Thyroid gland (tissue), 4 donors: ENCODE measurements around the gene SNRPB2.

ENCODE experiments used
- POLR2A ChIP-seq, 2 donors: fragments of 450-650 bp; IDR thresholded peaks; one replicate each; pipeline ENCODE4 v1.6.1; 2017; ENCODE audit warnings: antibody characterized with exemption in 2 of 2, mild to moderate bottlenecking in 2 of 2, moderate library complexity in 1 of 2
- TF ChIP-seq, protein P1 (sequence below), 6 experiments: fragments of 200-600 bp in 3 of 6; fragments of 450-650 bp in 3 of 6; sonication (generic) in 3 of 6; IDR thresholded peaks; one replicate each; pipeline ENCODE4 v1.5.1; 2016 to 2019; ENCODE audit warnings: antibody characterized with exemption in 6 of 6, mild to moderate bottlenecking in 2 of 6, inconsistent platforms in 1 of 6, moderate library complexity in 1 of 6

DNA sequence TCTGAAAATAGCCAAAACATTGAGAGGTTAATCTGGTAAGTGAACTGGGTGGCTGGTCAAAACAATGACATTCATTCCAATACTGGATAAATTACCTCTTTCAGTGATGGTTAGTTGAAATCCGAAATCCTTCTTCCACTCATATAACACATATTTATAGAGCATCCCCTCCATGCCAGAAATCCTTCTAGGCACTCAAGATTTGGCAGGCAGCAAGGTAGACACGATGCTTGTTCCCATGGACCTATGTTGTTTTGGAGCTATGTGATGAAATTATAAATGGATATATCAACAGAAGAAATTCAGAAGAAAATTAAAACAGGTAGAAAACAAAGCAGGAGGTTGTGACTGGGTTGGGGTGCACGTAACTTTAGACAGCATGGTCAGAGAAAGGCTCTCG lies 26.3 kb upstream of the SNRPB2 start:
- TF ChIP-seq, protein P1, sequence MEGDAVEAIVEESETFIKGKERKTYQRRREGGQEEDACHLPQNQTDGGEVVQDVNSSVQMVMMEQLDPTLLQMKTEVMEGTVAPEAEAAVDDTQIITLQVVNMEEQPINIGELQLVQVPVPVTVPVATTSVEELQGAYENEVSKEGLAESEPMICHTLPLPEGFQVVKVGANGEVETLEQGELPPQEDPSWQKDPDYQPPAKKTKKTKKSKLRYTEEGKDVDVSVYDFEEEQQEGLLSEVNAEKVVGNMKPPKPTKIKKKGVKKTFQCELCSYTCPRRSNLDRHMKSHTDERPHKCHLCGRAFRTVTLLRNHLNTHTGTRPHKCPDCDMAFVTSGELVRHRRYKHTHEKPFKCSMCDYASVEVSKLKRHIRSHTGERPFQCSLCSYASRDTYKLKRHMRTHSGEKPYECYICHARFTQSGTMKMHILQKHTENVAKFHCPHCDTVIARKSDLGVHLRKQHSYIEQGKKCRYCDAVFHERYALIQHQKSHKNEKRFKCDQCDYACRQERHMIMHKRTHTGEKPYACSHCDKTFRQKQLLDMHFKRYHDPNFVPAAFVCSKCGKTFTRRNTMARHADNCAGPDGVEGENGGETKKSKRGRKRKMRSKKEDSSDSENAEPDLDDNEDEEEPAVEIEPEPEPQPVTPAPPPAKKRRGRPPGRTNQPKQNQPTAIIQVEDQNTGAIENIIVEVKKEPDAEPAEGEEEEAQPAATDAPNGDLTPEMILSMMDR (IDR thresholded peaks at IDR 0.05): no peak
- no peak for TF ChIP-seq POLR2A (IDR thresholded peaks at IDR 0.05)
